ENCODE results near the gene UFSP1. TPM values are rescaled to one million over a fixed set of nuclear protein-coding genes. Genes with fewer than 3 reads are reported as not detected.

The UFSP1 gene
- total and polyA plus RNA-seq, 8 donors, result 0.87 to 4.4 (median 1.7) TPM

GRCh38 chr7:100884736-100885439 lies 4.6 kb downstream of the UFSP1 start:
- intact Hi-C loops (cut with DNase I), result no loop called here
- Histone ChIP-seq H3K9me3 (no peaks in the 10 kb centered on the region), H3K36me3 (peaks cover 4 to 87% of the 10 kb centered on the region in 2 donors), H3K27me3 (no peaks in the 10 kb centered on the region), H3K27ac (no peak overlapping the region), H3K4me1 (peaks cover 21 to 29% of the 10 kb centered on the region in 2 donors), H3K4me3 (no peak overlapping the region)
- TF ChIP-seq CTCF (IDR thresholded peaks at IDR 0.05), result no peak
- ATAC-seq (no peak), DNase-seq (no peak)

GRCh38 chr7:100882785-100883526 lies 6.6 kb downstream of the UFSP1 start:
- peaks cover 4 to 97% of the 10 kb centered on the region in 2 donors for H3K36me3 ChIP-seq
- no peak for DNase-seq
- TF ChIP-seq CTCF (IDR thresholded peaks at IDR 0.05), result no peak
- ATAC-seq, result no peak
- H3K4me3 ChIP-seq, result no peak overlapping the region
- H3K4me1 ChIP-seq, result peaks cover 8 to 29% of the 10 kb centered on the region in 2 donors
- no peaks in the 10 kb centered on the region for H3K9me3 ChIP-seq
- intact Hi-C loops (cut with DNase I), result no loop called here
- H3K27ac ChIP-seq, result no peak overlapping the region
- H3K27me3 ChIP-seq, result no peaks in the 10 kb centered on the region

- Histone ChIP-seq H3K27ac (no peak overlapping the region), H3K36me3 (peaks cover 4 to 92% of the 10 kb centered on the region in 2 donors), H3K27me3 (no peaks in the 10 kb centered on the region), H3K4me3 (no peak overlapping the region), H3K4me1 (peaks cover 2 to 29% of the 10 kb centered on the region in 2 donors), H3K9me3 (no peaks in the 10 kb centered on the region)
- ATAC-seq (no peak), DNase-seq (peak in 1 of 4 donors; percentile 71)
- no peak for TF ChIP-seq CTCF (IDR thresholded peaks at IDR 0.05)
- intact Hi-C loops (cut with DNase I), result no loop called here
These were observed 7.3 kb downstream of the UFSP1 start for GRCh38 chr7:100882201-100882600.

- H3K36me3 ChIP-seq, result peaks cover under 1 to 82% of the 10 kb centered on the region in 2 donors
- ATAC-seq, result no peak
These were observed 8.4 kb downstream of the UFSP1 start for GRCh38 chr7:100881136-100881535.

More at GRCh38 chr7:100881136-100881535, 8.4 kb downstream of the UFSP1 start:
- Histone ChIP-seq H3K9me3 (no peaks in the 10 kb centered on the region), H3K27ac (no peak overlapping the region), H3K4me3 (no peak overlapping the region), H3K4me1 (peaks cover 6 to 32% of the 10 kb centered on the region in 2 donors), H3K27me3 (no peaks in the 10 kb centered on the region)
- TF ChIP-seq CTCF (IDR thresholded peaks at IDR 0.05), result no peak
- intact Hi-C loops (cut with DNase I), result no loop called here
- no peak for DNase-seq
